DOHH2 (cell line): ENCODE data around the gene EPB41L4B.
"Not testable (repeated sequence)": the region's sequence is repeated elsewhere in the genome, so short reads cannot be mapped to it uniquely, and the experiment has no call there.

Source experiments
- H3F3A ChIP-seq: fragments of 200-600 bp; sonication (generic), shearing (Covaris generic); 2 replicates; pipeline ENCODE4 v1.6.0; 2016; ENCODE audit warnings: antibody characterized with exemption, mild to moderate bottlenecking; ENCODE audit not compliant: control insufficient read depth, insufficient read depth
- H3K27ac ChIP-seq: fragments of 200-600 bp; sonication (generic); 2 replicates; pipeline ENCODE4 v1.5.1; 2014; ENCODE audit warnings: low read depth, mild to moderate bottlenecking, low read length, moderate library complexity
- H3K27me3 ChIP-seq: fragments of 200-600 bp; sonication (generic); 2 replicates; pipeline ENCODE4 v1.6.1; 2014; ENCODE audit warnings: mild to moderate bottlenecking, low read length, mixed read lengths; ENCODE audit not compliant: control insufficient read depth
- H3K36me3 ChIP-seq: fragments of 200-600 bp; sonication (generic); 2 replicates; pipeline ENCODE4 v1.6.1; 2014; ENCODE audit warnings: mild to moderate bottlenecking, low read length, moderate library complexity, mixed read lengths; ENCODE audit not compliant: control insufficient read depth
- H3K4me1 ChIP-seq: fragments of 200-600 bp; sonication (generic); 2 replicates; pipeline ENCODE4 v1.6.1; 2014; ENCODE audit warnings: mild to moderate bottlenecking, low read length, mixed read lengths; ENCODE audit not compliant: control insufficient read depth
- H3K4me2 ChIP-seq: fragments of 200-600 bp; sonication (generic); 2 replicates; pipeline ENCODE4 v1.6.0; 2014; ENCODE audit warnings: mild to moderate bottlenecking, low read length, moderate library complexity
- H3K4me3 ChIP-seq: fragments of 200-600 bp; sonication (generic); 2 replicates; pipeline ENCODE4 v1.5.1; 2014; ENCODE audit warnings: mild to moderate bottlenecking, low read length, mixed read lengths
- H3K79me2 ChIP-seq: fragments of 200-600 bp; sonication (generic); 2 replicates; pipeline ENCODE4 v1.6.1; 2014; ENCODE audit warnings: mild to moderate bottlenecking, low read length, mixed read lengths; ENCODE audit not compliant: control insufficient read depth
- H3K9me2 ChIP-seq: fragments of 200-600 bp; sonication (generic); replicated peaks from 2 replicates; pipeline ENCODE4 v1.6.1; 2014; ENCODE audit warnings: mild to moderate bottlenecking, low read length, mixed read lengths; ENCODE audit not compliant: control insufficient read depth
- H3K9me3 ChIP-seq: fragments of 200-600 bp; sonication (generic); 2 replicates; pipeline ENCODE4 v1.6.1; 2014; ENCODE audit warnings: antibody characterized with exemption, low read length, mixed read lengths; ENCODE audit not compliant: control insufficient read depth, insufficient read depth
- H4K20me1 ChIP-seq: fragments of 200-600 bp; sonication (generic); 2 replicates; pipeline ENCODE4 v1.6.0; 2014; ENCODE audit warnings: low read depth, mild to moderate bottlenecking, antibody characterized with exemption, low read length, moderate library complexity; ENCODE audit not compliant: control insufficient read depth, insufficient read depth
- CTCF ChIP-seq: fragments of 200-600 bp; sonication (generic); IDR thresholded peaks from one replicate; pipeline ENCODE4 v1.5.1; 2014; ENCODE audit warnings: antibody characterized with exemption, mild to moderate bottlenecking, low read depth, low read length; ENCODE audit not compliant: poor library complexity, severe bottlenecking
- EZH2phosphoT487 ChIP-seq: fragments of 200-600 bp; sonication (generic); IDR thresholded peaks from 2 replicates; pipeline ENCODE4 v1.6.1; 2017; ENCODE audit warnings: borderline replicate concordance, mild to moderate bottlenecking, antibody characterized with exemption, low read length, moderate library complexity, mixed read lengths

EPB41L4B gene

GRCh38 chr9:109224751-109225150 is 96.1 kb downstream of the EPB41L4B start:
- no peaks in the 10 kb centered on the region for H3F3A ChIP-seq
- H4K20me1 ChIP-seq, result no peaks in the 10 kb centered on the region
- no peak overlapping the region for H3K27ac ChIP-seq
- H3K27me3 ChIP-seq, result 0 out of 2 replicates have a peak, but pooled peaks cover 2% of the 10 kb centered on the region
- no peaks in the 10 kb centered on the region for H3K36me3 ChIP-seq
- no peaks in the 10 kb centered on the region for H3K9me3 ChIP-seq
- no peaks in the 10 kb centered on the region for H3K9me2 ChIP-seq
- no peak for TF ChIP-seq CTCF
- TF ChIP-seq EZH2phosphoT487, result no peak
- no peaks in the 10 kb centered on the region for H3K79me2 ChIP-seq
- no peak overlapping the region for H3K4me2 ChIP-seq
- no peaks in the 10 kb centered on the region for H3K4me1 ChIP-seq
- no peak overlapping the region for H3K4me3 ChIP-seq

GRCh38 chr9:109218242-109218641 is 102.6 kb downstream of the EPB41L4B start:
- H3K27me3 ChIP-seq, result not testable (repeated sequence)

GRCh38 chr9:109214414-109214813 is 106.4 kb downstream of the EPB41L4B start:
- Histone ChIP-seq H3K27me3 (0 out of 2 replicates have a peak, but pooled peaks cover 3% of the 10 kb centered on the region), H3K4me2 (no peak overlapping the region), H3K4me1 (no peaks in the 10 kb centered on the region), H3K9me3 (no peaks in the 10 kb centered on the region), H3K79me2 (no peaks in the 10 kb centered on the region), H3K4me3 (no peak overlapping the region), H3F3A (no peaks in the 10 kb centered on the region), H3K27ac (no peak overlapping the region), H3K9me2 (no peaks in the 10 kb centered on the region), H4K20me1 (no peaks in the 10 kb centered on the region), H3K36me3 (no peaks in the 10 kb centered on the region)
- TF ChIP-seq CTCF, result no peak
- TF ChIP-seq EZH2phosphoT487, result no peak

More at GRCh38 chr9:109218242-109218641, 102.6 kb downstream of the EPB41L4B start:
- not testable (repeated sequence) for H3K27ac ChIP-seq, H3K9me3 ChIP-seq, H4K20me1 ChIP-seq, H3K9me2 ChIP-seq, H3K4me3 ChIP-seq, H3K79me2 ChIP-seq, H3F3A ChIP-seq, H3K4me1 ChIP-seq, H3K4me2 ChIP-seq, H3K36me3 ChIP-seq

GRCh38 chr9:109213285-109214121 is 107.4 kb downstream of the EPB41L4B start:
- H3K36me3 ChIP-seq, result no peaks in the 10 kb centered on the region
- H3K79me2 ChIP-seq, result no peaks in the 10 kb centered on the region
- H3F3A ChIP-seq, result no peaks in the 10 kb centered on the region
- no peak overlapping the region for H3K4me3 ChIP-seq
- 0 out of 2 replicates have a peak, but pooled peaks cover 3% of the 10 kb centered on the region for H3K27me3 ChIP-seq
- H3K4me2 ChIP-seq, result no peak overlapping the region
- no peaks in the 10 kb centered on the region for H3K9me2 ChIP-seq
- no peaks in the 10 kb centered on the region for H3K4me1 ChIP-seq
- TF ChIP-seq CTCF (no peak), EZH2phosphoT487 (no peak)
- no peak overlapping the region for H3K27ac ChIP-seq
- H4K20me1 ChIP-seq, result no peaks in the 10 kb centered on the region
- H3K9me3 ChIP-seq, result no peaks in the 10 kb centered on the region
